GM18870 (cell line): ENCODE data around the gene TFAP2B.

Experiments used
- ATAC-seq: cut with Tn5 transposase; IDR thresholded peaks from one replicate; pipeline ENCODE4 v1.9.1; 2021; ENCODE audit warnings: moderate library complexity; ENCODE audit not compliant: unreplicated experiment

The TFAP2B gene

GRCh38 chr6:50847890-50848594 is 29.4 kb downstream of the TFAP2B start:
- no peak for ATAC-seq

GRCh38 chr6:50848989-50849795 is 30.5 kb downstream of the TFAP2B start:
- ATAC-seq, result no peak

DNA sequence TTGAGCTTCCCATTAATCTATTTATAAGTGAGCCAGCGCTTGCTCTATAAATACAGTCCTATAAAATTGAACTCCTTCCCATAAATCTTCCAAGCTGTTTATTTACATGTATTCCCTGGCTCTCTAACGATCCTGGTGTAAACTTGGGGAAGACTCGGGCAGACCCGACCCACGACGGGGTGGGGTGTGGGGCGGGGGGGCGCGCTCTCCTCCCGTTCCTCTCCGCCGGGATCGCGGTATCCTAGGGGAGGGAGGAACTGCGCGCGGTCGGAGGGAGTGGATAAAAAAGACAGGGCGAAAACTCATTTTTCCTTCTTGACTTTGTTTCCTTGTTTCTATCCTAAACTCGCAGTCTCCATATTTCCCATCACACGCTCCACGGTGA is 31.1 kb downstream of the TFAP2B start:
- no peak for ATAC-seq

DNA sequence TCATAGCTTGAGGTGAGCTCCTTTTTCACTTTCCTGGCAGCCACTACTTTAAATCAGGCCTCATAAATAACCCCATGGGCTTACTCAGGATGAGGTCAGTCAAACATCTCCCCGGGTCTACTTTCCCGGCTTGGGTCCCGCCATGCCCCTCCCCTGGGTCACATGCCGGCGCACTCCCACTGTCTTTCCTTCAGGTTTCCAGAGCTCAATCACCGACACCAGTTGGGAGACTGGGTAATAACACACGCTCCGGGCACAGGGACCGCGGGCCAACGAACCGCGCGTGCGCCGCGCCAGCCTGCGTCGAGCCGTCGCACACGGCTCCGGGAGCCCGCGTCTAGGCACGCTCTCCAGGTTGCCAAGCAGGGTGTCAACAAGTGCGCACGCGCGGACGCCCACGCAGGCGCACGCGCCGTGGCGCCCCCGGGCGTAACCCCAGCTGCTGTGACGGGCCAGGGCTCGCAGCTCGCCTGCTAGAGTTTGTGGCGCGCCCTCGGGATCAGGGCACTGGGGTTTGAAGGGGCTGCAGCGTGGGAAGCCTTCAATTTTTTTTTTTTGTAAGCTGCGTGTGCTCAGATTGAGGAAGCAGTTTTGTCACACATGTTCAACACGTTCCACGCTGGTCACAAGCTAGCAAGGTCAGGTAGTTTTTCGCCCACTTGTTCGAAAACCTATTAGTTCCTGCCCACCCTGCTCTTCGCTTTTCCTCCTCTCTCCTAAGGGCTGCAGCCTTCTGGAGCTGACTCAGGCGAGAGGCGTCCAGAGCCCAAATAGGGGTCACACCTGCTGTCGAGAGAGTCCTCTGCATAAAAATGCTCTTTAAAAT is 31.8 kb downstream of the TFAP2B start:
- ATAC-seq, result no peak

- ATAC-seq, result no peak
These were observed 32.6 kb downstream of the TFAP2B start for GRCh38 chr6:50851049-50851845.

DNA sequence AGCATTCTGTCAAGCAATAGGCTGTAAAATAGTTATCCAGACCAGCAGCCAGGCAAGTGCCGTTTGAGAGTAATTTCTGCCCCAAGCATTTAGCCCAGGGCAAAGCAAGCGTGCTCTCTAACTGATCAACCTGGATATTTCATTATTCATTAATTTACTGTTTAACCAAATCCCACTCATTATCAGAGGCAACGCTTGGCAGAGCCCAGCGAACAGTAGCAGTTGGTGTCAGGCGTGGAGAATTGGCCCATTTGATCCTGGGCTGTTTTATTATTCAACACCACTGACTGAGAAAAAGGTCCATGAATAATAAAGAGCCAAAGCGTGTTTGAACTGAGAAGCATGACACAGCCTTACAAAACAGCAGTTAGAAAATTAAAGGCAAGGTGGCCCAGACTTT is 35.3 kb downstream of the TFAP2B start:
- ATAC-seq, result no peak

DNA sequence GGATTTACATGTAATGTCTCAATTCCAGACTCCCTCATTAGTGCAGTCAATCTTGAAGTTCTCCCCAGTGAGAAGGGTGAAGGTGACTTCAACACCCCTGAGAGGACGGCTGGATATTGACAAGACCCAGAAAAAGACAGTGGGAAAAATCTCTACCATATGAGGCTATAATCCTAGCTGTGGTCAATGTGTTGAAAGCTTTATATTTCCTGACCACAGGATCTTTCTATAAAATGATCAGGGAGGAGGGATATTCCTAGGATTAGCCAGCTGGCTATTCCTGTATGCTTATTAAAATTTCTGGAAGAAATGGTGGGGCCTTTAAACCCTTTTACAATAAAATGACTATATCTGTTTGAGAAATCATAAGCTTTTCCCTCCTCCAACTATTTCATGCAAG is 43.0 kb downstream of the TFAP2B start:
- no peak for ATAC-seq

- no peak for ATAC-seq
These were observed 43.5 kb downstream of the TFAP2B start for GRCh38 chr6:50862176-50862575.

DNA sequence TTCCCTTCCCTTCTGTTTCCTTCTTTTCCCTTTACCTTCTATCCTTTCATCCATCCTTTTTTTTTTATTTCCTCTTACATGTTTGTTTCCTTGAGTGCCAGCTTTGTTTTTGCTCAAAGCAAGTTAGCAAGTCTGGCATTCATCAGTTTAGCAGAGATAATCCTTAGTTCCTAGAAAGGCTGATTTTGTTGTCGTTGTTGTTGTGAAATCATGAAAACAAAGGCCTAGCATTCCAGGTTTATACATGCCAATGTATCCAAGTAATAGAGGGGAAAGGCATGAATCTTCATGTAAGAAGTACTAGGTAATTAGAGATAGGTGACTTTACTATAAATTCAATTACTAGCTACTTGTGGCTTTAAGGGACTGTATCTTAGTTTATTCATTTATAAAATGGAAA is 45.9 kb downstream of the TFAP2B start:
- no peak for ATAC-seq

GRCh38 chr6:50868466-50868865 is 49.8 kb downstream of the TFAP2B start:
- ATAC-seq, result no peak

DNA sequence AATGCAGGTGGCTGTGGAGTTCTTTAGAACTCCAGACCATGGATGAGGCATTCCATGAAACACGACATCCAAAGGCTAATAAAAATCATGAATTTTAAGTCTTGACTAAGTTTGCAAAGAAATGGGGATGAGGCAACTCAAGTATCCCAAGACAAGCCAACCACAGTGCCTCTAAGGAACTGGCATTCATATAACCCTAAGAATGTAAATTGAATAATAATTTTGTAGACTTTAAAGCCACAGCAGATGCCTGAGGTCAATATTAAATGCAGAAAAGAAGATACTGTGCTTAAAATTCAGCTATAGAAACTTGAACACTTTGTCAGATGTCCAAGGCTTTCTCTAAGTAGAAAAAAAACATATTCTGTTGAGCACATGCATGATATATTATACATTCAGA is 54.5 kb downstream of the TFAP2B start:
- ATAC-seq, result no peak

- ATAC-seq, result no peak
These were observed 65.7 kb downstream of the TFAP2B start for GRCh38 chr6:50884364-50884763.

DNA sequence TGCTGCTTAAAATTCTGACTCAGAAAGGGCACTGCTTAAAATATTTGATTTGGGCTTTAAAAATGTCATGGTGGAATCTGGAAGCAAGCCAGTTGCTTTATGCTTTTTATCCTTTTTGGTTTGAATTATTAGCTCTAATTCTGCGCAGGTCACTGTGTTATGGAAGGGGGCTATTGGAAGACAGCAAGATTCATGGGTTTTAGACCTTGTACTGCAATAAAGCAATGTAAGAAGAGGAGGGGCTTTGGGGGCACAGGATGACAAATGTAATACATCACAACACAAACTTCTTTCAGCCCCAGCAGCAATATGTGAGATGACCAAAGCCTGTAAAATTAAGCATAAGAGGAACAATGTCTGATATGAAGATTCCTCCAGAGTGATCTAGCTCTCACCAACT is 68.4 kb downstream of the TFAP2B start:
- no peak for ATAC-seq

DNA sequence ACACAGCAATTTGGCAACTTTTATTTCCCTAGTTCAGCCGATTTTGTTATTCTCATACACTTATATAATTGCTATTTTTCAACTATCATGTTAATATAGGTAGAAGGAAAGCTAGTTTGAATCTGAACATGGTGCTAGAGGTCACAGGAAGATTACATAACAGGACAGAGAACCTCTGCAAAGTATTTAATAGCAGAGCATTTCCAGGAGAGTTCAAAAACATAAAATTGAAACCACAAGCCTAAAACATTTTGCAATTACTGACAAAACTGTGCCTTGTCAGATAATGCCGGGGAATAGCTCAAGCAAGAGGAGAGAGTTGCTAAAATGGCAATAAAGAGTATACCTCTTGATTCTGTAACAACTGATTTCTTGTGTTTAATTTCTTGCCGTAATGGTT is 70.8 kb downstream of the TFAP2B start:
- no peak for ATAC-seq

DNA sequence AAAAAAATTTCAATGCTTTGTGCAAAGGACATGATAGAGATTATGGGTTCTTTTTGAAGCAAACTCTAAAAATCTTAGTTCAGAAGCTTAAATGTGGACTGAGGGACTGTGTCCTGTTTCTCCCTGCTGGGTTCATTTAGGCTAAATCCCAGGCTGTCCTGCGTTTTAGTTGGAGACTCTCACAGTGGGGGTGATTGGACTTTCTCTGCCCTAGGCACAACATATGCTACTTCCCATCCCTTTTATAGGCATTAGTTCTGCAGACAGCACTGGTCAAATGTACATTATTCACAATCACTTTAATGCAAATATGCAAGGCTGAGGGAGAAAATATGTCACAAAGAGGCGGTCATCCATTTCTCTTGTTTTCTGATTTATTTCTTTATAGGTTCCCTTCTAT is 71.3 kb downstream of the TFAP2B start:
- ATAC-seq, result no peak

DNA sequence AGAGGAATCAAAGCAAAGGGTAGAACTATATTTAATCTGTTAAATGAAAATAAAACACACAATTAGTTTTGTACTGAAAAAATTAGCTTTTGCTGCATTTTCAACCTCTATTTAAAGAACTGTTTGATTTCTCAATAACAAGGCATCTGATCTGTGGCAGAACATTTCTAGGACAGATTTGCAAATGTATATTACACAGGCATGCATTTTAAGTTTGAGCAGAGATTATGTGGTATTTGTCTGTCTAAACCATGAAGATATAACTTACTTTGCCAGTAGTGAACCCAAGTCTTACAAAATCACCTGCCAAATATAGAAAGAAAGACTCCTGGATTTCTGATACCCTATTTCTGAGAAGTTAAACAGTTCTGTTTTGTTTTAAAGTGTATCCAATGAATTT is 71.9 kb downstream of the TFAP2B start:
- ATAC-seq, result no peak

- ATAC-seq, result no peak
These were observed 72.6 kb downstream of the TFAP2B start for GRCh38 chr6:50891290-50891689.
